CD14-positive monocyte (primary cell): Measurements from ENCODE around the gene DEFB110. TPM values are rescaled to one million over a fixed set of nuclear protein-coding genes. Genes with fewer than 3 reads are reported as not detected.

Source experiments
- DNase-seq, 3 donors: peaks; one replicate each; pipeline ENCODE4 v3.0.0-alpha.2; 2011 to 2022
- H2AFZ ChIP-seq: 2 replicates; pipeline ENCODE4 v1.6.0; 2012; ENCODE audit warnings: mild to moderate bottlenecking, low read depth, low read length, inconsistent platforms; ENCODE audit not compliant: insufficient read depth, poor library complexity, severe bottlenecking
- H3K27ac ChIP-seq, 2 donors: 1 replicate in 1 of 2; 2 replicates in 1 of 2; pipeline ENCODE4 v1.5.1; 2012 to 2013; ENCODE audit warnings: low read length in 2 of 2, control low read depth in 1 of 2, inconsistent platforms in 1 of 2, low read depth in 1 of 2, mild to moderate bottlenecking in 1 of 2
- H3K27me3 ChIP-seq, 2 donors: one replicate each; pipeline versions ENCODE4 v1.6.0 to v1.6.1; 2011 to 2013; ENCODE audit warnings: low read length in 2 of 2; ENCODE audit not compliant: control insufficient read depth in 2 of 2, insufficient read depth in 2 of 2
- H3K36me3 ChIP-seq, 2 donors: replicated peaks in 1 of 2; 1 replicate in 1 of 2; 2 replicates in 1 of 2; pipeline versions ENCODE4 v1.5.1 to v1.6.1; 2012 to 2013; ENCODE audit warnings: low read length in 2 of 2, control low read depth in 1 of 2, inconsistent platforms in 1 of 2, mild to moderate bottlenecking in 1 of 2; ENCODE audit not compliant: insufficient read depth in 2 of 2, control insufficient read depth in 1 of 2
- H3K4me1 ChIP-seq, 2 donors: 1 replicate in 1 of 2; 2 replicates in 1 of 2; pipeline versions ENCODE4 v1.5.1 to v1.6.1; 2012 to 2013; ENCODE audit warnings: low read length in 2 of 2, control low read depth in 1 of 2, inconsistent platforms in 1 of 2, mild to moderate bottlenecking in 1 of 2, moderate library complexity in 1 of 2; ENCODE audit not compliant: insufficient read depth in 2 of 2, control insufficient read depth in 1 of 2
- H3K4me2 ChIP-seq: replicated peaks from 2 replicates; pipeline ENCODE3; 2012; ENCODE audit warnings: low read length, moderate library complexity, mild to moderate bottlenecking; ENCODE audit not compliant: poor library complexity, severe bottlenecking; ENCODE audit errors: extremely low read depth
- H3K4me3 ChIP-seq, 3 experiments: fragments of 200-600 bp in 1 of 3; sonication (generic) in 1 of 3; replicated peaks in 1 of 3; 1 replicate in 2 of 3; 2 replicates in 1 of 3; pipeline ENCODE4 v1.5.1; 2011 to 2013; ENCODE audit warnings: low read length in 3 of 3, mild to moderate bottlenecking in 3 of 3, control low read depth in 2 of 3, low read depth in 2 of 3, inconsistent platforms in 1 of 3, moderate library complexity in 1 of 3
- H3K79me2 ChIP-seq: 2 replicates; pipeline ENCODE4 v1.6.0; 2012; ENCODE audit warnings: mild to moderate bottlenecking, control low read depth, inconsistent platforms, low read length, moderate library complexity; ENCODE audit not compliant: insufficient read depth
- H3K9ac ChIP-seq: 2 replicates; pipeline ENCODE4 v1.6.0; 2017; ENCODE audit warnings: low read length, mild to moderate bottlenecking; ENCODE audit not compliant: insufficient read depth, poor library complexity, severe bottlenecking
- H3K9me3 ChIP-seq, 2 donors: replicated peaks in 1 of 2; 1 replicate in 1 of 2; 2 replicates in 1 of 2; pipeline versions ENCODE4 v1.5.1 to v1.6.1; 2012 to 2013; ENCODE audit warnings: low read length in 2 of 2, control low read depth in 1 of 2; ENCODE audit not compliant: control insufficient read depth in 1 of 2, insufficient read depth in 1 of 2
- H4K20me1 ChIP-seq: 2 replicates; pipeline ENCODE4 v1.6.0; 2012; ENCODE audit warnings: mild to moderate bottlenecking, low read length, control low read depth, moderate library complexity; ENCODE audit not compliant: insufficient read depth
- H3K27ac Mint-ChIP-seq, 7 donors: one replicate each; pipeline ENCODE4 v1.8.0; 2020; ENCODE audit warnings: mild to moderate bottlenecking in 7 of 7, mixed read lengths in 7 of 7, moderate library complexity in 6 of 7, inconsistent platforms in 2 of 7
- H3K27me3 Mint-ChIP-seq, 3 donors: one replicate each; pipeline ENCODE4 v1.8.0; 2021 to 2022; ENCODE audit warnings: low read depth in 3 of 3, mild to moderate bottlenecking in 3 of 3, mixed read lengths in 3 of 3, moderate library complexity in 3 of 3, inconsistent platforms in 1 of 3
- H3K36me3 Mint-ChIP-seq, 2 donors: one replicate each; pipeline ENCODE4 v1.8.0; 2020; ENCODE audit warnings: mixed read lengths in 2 of 2, inconsistent platforms in 1 of 2, mild to moderate bottlenecking in 1 of 2
- H3K4me1 Mint-ChIP-seq: one replicate; pipeline ENCODE4 v1.8.0; 2020; ENCODE audit warnings: mild to moderate bottlenecking, mixed read lengths
- H3K4me3 Mint-ChIP-seq, 2 donors: one replicate each; pipeline ENCODE4 v1.8.0; 2020; ENCODE audit warnings: mild to moderate bottlenecking in 2 of 2, mixed read lengths in 2 of 2, moderate library complexity in 1 of 2
- H3K9me3 Mint-ChIP-seq, 7 donors: one replicate each; pipeline ENCODE4 v1.8.0; 2020 to 2022; ENCODE audit warnings: mixed read lengths in 7 of 7, mild to moderate bottlenecking in 6 of 7, moderate library complexity in 6 of 7, inconsistent platforms in 2 of 7
- CTCF ChIP-seq: fragments of 200-600 bp; IDR thresholded peaks from one replicate; pipeline ENCODE4 v1.8.0; 2022; ENCODE audit warnings: antibody characterized with exemption, mild to moderate bottlenecking
- WGBS: methylation state at CpG from one replicate; pipeline ENCODE4 v1.1.5; 2013; ENCODE audit warnings: missing lambda C conversion rate; ENCODE audit not compliant: insufficient coverage; 5-methylcytosine and 5-hydroxymethylcytosine counted together
- intact Hi-C, 2 donors: fragments of 100-400 bp; cut with micrococcal nuclease; formaldehyde crosslinking; loops; one replicate each; pipeline versions ENCODE4 v1.15.0 to v1.15.1; 2023
- polyA plus RNA-seq, 3 donors: library from polyadenylated mRNA; depleted of rRNA in 1 of 3; unstranded in 2 of 3; stranded (reverse) in 1 of 3; fragments of 300-500 nt in 2 of 3; fragments of >200 nt in 1 of 3; fragmentation: Illumina TruSeq in 2 of 3; gene quantifications; 1 replicate in 2 of 3; 2 replicates in 1 of 3; pipeline ENCODE4 v1.2.3, GENCODE V29; 2012 to 2021

The DEFB110 gene
- polyA plus RNA-seq, 3 donors: not detected

GRCh38 chr6:49986551-49986950, 35.2 kb downstream of the DEFB110 start:
- Mint-ChIP-seq H3K4me3 (no peak overlapping the region), H3K9me3 (peaks cover 0 to 7% (median 2%) of the 10 kb centered on the region in 7 donors), H3K36me3 (no peaks in the 10 kb centered on the region), H3K27ac (no peak overlapping the region), H3K4me1 (no peaks in the 10 kb centered on the region), H3K27me3 (peaks cover 0 to 1% (median 0%) of the 10 kb centered on the region in 3 donors)
- no peak overlapping the region for H3K4me3 ChIP-seq
- no peak overlapping the region for H3K4me2 ChIP-seq
- no CpG with 5 or more reads among the region's 1 CpG for WGBS
- H4K20me1 ChIP-seq: no peaks in the 10 kb centered on the region
- no peak overlapping the region for H3K27ac ChIP-seq
- no peak overlapping the region for H2AFZ ChIP-seq
- H3K9me3 ChIP-seq: peaks cover 0 to 14% of the 10 kb centered on the region in 2 donors
- H3K79me2 ChIP-seq: no peaks in the 10 kb centered on the region
- H3K4me1 ChIP-seq: no peaks in the 10 kb centered on the region
- TF ChIP-seq CTCF: no peak
- no peaks in the 10 kb centered on the region for H3K36me3 ChIP-seq
- intact Hi-C loops: no loop called here
- no peak overlapping the region for H3K9ac ChIP-seq
- DNase-seq: no peak
- H3K27me3 ChIP-seq: no peaks in the 10 kb centered on the region

- WGBS: 67% methylated on average over 1 of the region's 2 CpGs
- no peak overlapping the region for H3K27ac Mint-ChIP-seq
- H3K4me1 Mint-ChIP-seq: peaks cover 2% of the 10 kb centered on the region
These were observed 39.7 kb downstream of the DEFB110 start for GRCh38 chr6:49982046-49982445.

More at GRCh38 chr6:49982046-49982445, 39.7 kb downstream of the DEFB110 start:
- Histone ChIP-seq H2AFZ (no peak overlapping the region), H3K27ac (no peak overlapping the region), H3K4me1 (no peaks in the 10 kb centered on the region), H3K36me3 (no peaks in the 10 kb centered on the region), H3K79me2 (no peaks in the 10 kb centered on the region), H4K20me1 (no peaks in the 10 kb centered on the region), H3K9ac (no peak overlapping the region), H3K9me3 (no peaks in the 10 kb centered on the region), H3K4me2 (no peak overlapping the region), H3K27me3 (no peaks in the 10 kb centered on the region), H3K4me3 (no peak overlapping the region)
- Mint-ChIP-seq H3K36me3 (no peaks in the 10 kb centered on the region), H3K9me3 (peaks cover 0 to 5% (median 0%) of the 10 kb centered on the region in 7 donors), H3K27me3 (peaks cover 0 to 1% (median 0%) of the 10 kb centered on the region in 3 donors), H3K4me3 (no peak overlapping the region)
- no peak for DNase-seq
- no peak for TF ChIP-seq CTCF
- intact Hi-C loops: no loop called here
